Activated CD8-positive, alpha-beta memory T cell treated with anti-CD3 and anti-CD28 coated beads, Interleukin-2, amount 50 U/mL, for 24 hours (primary cell): ENCODE measurements around the gene DOP1A.
A peak's percentile ranks its signal among the peaks of the same experiment; 100 is the strongest.

Experiments used
- DNase-seq: peaks from one replicate; pipeline ENCODE4 v3.0.0-alpha.2; 2020; ENCODE audit errors: extremely low read depth

Gene DOP1A

GRCh38 chr6:83067448-83068439 is at the start of gene DOP1A:
TSS of gene DOP1A (plus strand) at chr6:83067671. CDS start at chr6:83096978, 29,307 bp downstream.
- DNase-seq, result peak; percentile 93

- no peak for DNase-seq
Measured at GRCh38 chr6:83019741-83020140, 47.7 kb upstream of the DOP1A start.

- no peak for DNase-seq
Measured at GRCh38 chr6:83031689-83032088, 35.8 kb upstream of the DOP1A start.

GRCh38 chr6:83038246-83038645 is 29.2 kb upstream of the DOP1A start:
- DNase-seq, result no peak

GRCh38 chr6:83042467-83043053 is 24.9 kb upstream of the DOP1A start:
- no peak for DNase-seq

- no peak for DNase-seq
Measured at GRCh38 chr6:83044091-83044768, 23.2 kb upstream of the DOP1A start.

- DNase-seq, result no peak
Measured at GRCh38 chr6:83047065-83047754, 20.3 kb upstream of the DOP1A start.

GRCh38 chr6:83051377-83052172 is 15.9 kb upstream of the DOP1A start:
- no peak for DNase-seq

- no peak for DNase-seq
Measured at GRCh38 chr6:83053678-83054077, 13.8 kb upstream of the DOP1A start.

GRCh38 chr6:83055366-83055964 is 12.0 kb upstream of the DOP1A start:
- no peak for DNase-seq

- DNase-seq, result no peak
Measured at GRCh38 chr6:83057705-83058321, 9.7 kb upstream of the DOP1A start.

GRCh38 chr6:83061190-83061589 is 6.3 kb upstream of the DOP1A start:
- DNase-seq, result no peak

- DNase-seq, result no peak
Measured at GRCh38 chr6:83062225-83062624, 5.2 kb upstream of the DOP1A start.

- peak; percentile 82 for DNase-seq
Measured at GRCh38 chr6:83065511-83066192, 1.8 kb upstream of the DOP1A start, which contains the start of gene UBE3D. TSS of gene UBE3D (minus strand) at chr6:83065841. CDS start at chr6:83065718, 123 bp downstream.

- DNase-seq, result no peak
Measured at GRCh38 chr6:83068616-83069015, 1.1 kb downstream of the DOP1A start.

GRCh38 chr6:83069633-83070032 is 2.2 kb downstream of the DOP1A start:
- DNase-seq, result no peak

- DNase-seq, result no peak
Measured at GRCh38 chr6:83071023-83071422, 3.6 kb downstream of the DOP1A start.

GRCh38 chr6:83071707-83072106 is 4.2 kb downstream of the DOP1A start:
- no peak for DNase-seq

- DNase-seq, result no peak
Measured at GRCh38 chr6:83072726-83073125, 5.3 kb downstream of the DOP1A start.
